Heart left ventricle (tissue), 13 donors: ENCODE data around the gene BCL2.

Source experiments
- POLR2A ChIP-seq, 2 donors: fragments of 450-650 bp; IDR thresholded peaks; one replicate each; pipeline ENCODE4 v1.6.1; 2017; ENCODE audit warnings: antibody characterized with exemption in 2 of 2, mild to moderate bottlenecking in 2 of 2, moderate library complexity in 2 of 2
- TF ChIP-seq, protein P1 (sequence below), 12 donors: fragments of 200-600 bp; sonication (generic) in 4 of 12; IDR thresholded peaks; one replicate each; pipeline versions ENCODE4 v1.5.0 to v1.8.0; 2018 to 2022; ENCODE audit warnings: antibody characterized with exemption in 12 of 12, mild to moderate bottlenecking in 5 of 12
- donor health status: ischemic (EF 13 %, LVEDD 7.1; RV severe dilation, severe dysfunction).
- donor health status: DM: no; HTN: yes; CAD: no.
- donor health status: DM: no; HTN: no; CAD: no.
- donor health status: ischemic (EF 25% LVEDD 6.9; RV normal size, moderate dysfunction).
- donor health status: ischemic (EF 25% LVEDD 5.7; RV mildly dilated, moderate dysfunction).
- donor health status: ischemic (EF 35%, LVEDD 5.7; RV mildly dilated, moderate dysfunction).
- donor health status: nonischemic (EF 11% LVEDD 7.7; RV severe dilation, severe dysfunction).
- donor health status: DM: yes; HTN: yes; CAD: no.
- donor health status: PGD.
- donor health status: ischemic (EF 29% LVEDD 5.4; RV normal size, mild dysfunction).
- donor health status: nonischemic (EF 23%, LVEDD 6.1; RV moderate dilation, normal function).

DNA sequence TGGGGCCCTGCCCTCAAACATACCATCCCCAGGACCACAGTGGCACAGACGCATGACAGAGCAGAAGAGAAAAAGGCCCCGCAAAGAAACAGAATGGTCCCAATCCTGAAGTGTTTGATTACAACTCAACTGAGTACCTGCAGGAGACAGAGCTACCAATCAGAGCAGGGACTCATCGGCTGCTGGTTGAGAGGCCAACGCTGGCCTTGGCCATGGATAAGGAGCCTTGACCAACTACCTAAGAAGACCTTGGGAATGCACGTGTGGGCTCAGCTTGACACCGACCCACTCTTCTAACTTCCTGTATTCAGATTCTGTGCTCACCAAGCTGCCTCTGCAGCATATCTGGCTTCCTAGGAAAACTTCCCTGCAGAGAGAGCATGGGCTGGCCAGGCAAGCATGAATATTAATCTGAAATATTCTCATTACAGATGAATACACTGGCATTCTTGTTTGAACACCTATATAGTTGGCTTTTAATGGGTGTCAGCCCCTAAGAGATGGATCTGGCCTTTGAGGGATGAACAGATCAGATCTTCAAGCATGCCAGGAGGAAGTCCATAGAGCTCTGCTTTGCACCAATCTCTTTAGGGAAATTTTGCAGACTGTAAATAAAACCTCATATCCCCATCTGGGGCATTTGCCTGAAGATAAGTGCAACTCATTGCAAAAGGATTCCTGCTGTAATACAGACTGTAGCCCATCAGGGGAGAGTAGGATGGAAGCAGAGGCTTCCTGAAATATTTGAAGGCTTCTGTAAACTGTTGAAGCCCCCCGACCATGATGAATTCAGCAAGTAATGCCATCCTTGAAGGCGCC, 135.4 kb downstream of the BCL2 start:
- TF ChIP-seq, protein P1, sequence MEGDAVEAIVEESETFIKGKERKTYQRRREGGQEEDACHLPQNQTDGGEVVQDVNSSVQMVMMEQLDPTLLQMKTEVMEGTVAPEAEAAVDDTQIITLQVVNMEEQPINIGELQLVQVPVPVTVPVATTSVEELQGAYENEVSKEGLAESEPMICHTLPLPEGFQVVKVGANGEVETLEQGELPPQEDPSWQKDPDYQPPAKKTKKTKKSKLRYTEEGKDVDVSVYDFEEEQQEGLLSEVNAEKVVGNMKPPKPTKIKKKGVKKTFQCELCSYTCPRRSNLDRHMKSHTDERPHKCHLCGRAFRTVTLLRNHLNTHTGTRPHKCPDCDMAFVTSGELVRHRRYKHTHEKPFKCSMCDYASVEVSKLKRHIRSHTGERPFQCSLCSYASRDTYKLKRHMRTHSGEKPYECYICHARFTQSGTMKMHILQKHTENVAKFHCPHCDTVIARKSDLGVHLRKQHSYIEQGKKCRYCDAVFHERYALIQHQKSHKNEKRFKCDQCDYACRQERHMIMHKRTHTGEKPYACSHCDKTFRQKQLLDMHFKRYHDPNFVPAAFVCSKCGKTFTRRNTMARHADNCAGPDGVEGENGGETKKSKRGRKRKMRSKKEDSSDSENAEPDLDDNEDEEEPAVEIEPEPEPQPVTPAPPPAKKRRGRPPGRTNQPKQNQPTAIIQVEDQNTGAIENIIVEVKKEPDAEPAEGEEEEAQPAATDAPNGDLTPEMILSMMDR (IDR thresholded peaks at IDR 0.05): no peak
- TF ChIP-seq POLR2A (IDR thresholded peaks at IDR 0.05): no peak
